GM23338 (cell line): ENCODE measurements around the gene CTU1.

Experiments
- CREB1 ChIP-seq: fragments of 250-450 bp; sonication (Bioruptor Pico); IDR thresholded peaks from 2 replicates; pipeline ENCODE4 v1.5.0; 2020; ENCODE audit warnings: low read depth, mild to moderate bottlenecking, moderate library complexity
- CTCF ChIP-seq, 2 experiments: fragments of 200-600 bp in 1 of 2; sonication (generic) in 1 of 2; conservative IDR thresholded peaks; 2 replicates each; pipeline versions ENCODE4 v1.5.1 to v1.6.1; 2016 to 2017; ENCODE audit warnings: antibody characterized with exemption in 2 of 2, low read depth in 2 of 2, mild to moderate bottlenecking in 2 of 2, moderate library complexity in 1 of 2
- EZH2phosphoT487 ChIP-seq: fragments of 200-600 bp; sonication (generic); IDR thresholded peaks from one replicate; pipeline ENCODE4 v1.8.1; 2018; ENCODE audit warnings: antibody characterized with exemption; ENCODE audit not compliant: unreplicated experiment

GRCh38 chr19:51111606-51112005 lies 3.4 kb upstream of the CTU1 start:
- peak; percentile 45 to 52 for TF ChIP-seq CTCF (conservative IDR thresholded peaks at IDR 0.05; ENCODE audit: low read depth in 2 of 2)
- no peak for TF ChIP-seq CREB1 (CRISPR knock-in tag)
- TF ChIP-seq EZH2phosphoT487: no peak
